Measurements from ENCODE around the gene RNH1.

The RNH1 gene

GRCh38 chr11:536841-537621 lies 30.0 kb upstream of the RNH1 start, which contains the start of gene LRRC56:
Gene LRRC56 (plus strand): TSS chr11:537527. CDS start chr11:540685, 3,158 bp downstream.
- DNase-seq = peak; percentile 89

GRCh38 chr11:535519-536454 lies 28.7 kb upstream of the RNH1 start, which contains the start of gene HRAS:
Gene HRAS (minus strand): TSS chr11:535576.
- DNase-seq = peak; percentile 95

DNA sequence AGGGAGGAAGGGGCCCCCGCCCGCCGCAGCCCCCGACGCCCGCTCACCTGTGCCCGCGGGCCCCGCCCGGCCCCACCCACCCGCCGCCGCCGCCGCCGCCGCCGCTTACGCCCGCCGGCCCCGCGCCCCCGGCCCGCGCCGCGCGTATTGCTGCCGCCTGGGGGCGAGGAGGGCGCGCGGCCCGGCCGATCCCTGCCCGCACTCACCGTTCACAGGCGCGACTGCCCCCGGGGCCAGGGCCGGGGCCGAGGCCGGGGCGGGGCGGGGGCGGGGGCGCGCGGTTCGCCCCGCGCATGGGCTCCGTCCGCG lies 28.1 kb upstream of the RNH1 start:
- peak; percentile 22 for DNase-seq

DNA sequence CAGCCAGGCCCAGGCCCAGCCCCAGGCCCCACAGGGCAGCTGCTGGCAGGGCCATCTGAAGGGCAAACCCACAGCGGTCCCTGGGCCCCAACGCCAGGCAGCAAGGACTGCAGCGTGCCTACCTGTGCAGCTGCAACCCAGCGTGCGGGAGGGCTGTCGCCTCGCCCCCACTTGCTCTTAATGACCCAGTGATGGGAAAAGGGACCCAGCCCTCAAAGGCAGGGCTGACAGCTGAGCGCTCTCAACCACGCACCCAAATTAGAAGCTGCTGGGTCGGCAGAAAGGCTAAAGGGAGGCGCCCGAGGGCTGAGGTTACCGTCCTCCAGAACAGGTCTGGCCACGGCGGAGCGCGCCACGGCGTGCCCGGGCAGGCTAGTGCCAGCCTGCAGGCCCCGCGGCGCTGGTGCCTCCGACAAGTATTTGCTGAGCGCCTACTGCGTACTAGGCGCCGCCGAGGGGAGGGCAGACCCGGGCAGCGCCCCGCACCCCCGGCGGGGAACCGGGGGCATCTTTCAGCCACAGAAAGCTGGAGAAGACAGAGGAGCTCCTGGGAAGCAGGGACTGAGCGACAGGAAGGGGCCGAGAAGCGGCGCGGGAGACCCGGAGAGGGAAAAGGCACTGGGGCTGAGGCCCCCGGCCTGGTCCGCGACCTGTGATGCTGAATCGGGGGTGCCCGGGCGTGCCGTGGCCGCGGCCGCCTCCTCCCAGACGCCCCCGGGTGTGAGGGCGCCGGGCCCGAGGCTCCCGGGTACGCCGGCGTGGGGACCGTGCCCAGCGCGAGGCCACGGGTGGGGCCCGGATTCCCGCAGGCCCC lies 27.6 kb upstream of the RNH1 start:
- peak; percentile 34 for DNase-seq

DNA sequence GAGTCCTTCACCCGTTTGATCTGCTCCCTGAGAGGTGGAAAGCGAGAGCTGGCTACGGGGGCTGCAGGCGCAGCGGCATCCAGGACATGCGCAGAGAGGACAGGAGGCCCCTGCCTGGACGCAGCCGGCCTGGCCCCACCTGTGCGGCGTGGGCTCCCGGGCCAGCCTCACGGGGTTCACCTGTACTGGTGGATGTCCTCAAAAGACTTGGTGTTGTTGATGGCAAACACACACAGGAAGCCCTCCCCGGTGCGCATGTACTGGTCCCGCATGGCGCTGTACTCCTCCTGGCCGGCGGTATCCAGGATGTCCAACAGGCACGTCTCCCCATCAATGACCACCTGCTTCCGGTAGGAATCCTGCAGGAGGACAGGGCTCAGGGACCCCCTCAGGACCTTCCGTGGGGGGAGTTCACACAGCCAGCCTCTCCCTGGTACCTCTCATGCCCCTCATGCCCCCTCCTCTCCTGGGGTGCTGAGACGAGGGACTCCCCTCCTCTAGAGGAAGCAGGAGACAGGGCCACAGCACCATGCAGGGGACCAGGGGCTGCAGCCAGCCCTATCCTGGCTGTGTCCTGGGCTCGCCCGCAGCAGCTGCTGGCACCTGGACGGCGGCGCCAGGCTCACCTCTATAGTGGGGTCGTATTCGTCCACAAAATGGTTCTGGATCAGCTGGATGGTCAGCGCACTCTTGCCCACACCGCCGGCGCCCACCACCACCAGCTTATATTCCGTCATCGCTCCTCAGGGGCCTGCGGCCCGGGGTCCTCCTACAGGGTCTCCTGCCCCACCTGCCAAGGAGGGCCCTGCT lies 26.7 kb upstream of the RNH1 start:
- DNase-seq = no peak

GRCh38 chr11:532986-533585 lies 26.0 kb upstream of the RNH1 start:
- DNase-seq = no peak

DNA sequence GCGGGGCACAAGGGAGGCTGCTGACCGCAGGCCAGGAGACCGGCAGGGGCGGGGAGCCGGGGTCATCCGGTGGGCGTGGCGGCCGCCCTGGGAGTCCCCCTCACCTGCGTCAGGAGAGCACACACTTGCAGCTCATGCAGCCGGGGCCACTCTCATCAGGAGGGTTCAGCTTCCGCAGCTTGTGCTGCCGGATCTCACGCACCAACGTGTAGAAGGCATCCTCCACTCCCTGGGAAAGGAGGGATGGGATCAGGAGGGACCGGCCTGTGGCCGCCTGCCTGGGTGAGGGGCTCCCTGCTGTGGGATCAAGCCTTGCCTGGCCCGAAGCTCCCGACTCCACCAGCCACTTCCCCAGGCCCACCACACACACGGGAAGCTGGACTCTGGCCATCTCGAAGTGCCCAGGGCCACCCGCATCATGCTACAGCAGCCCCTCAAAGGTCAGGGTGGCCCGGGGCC lies 25.5 kb upstream of the RNH1 start:
- no peak for DNase-seq

DNA sequence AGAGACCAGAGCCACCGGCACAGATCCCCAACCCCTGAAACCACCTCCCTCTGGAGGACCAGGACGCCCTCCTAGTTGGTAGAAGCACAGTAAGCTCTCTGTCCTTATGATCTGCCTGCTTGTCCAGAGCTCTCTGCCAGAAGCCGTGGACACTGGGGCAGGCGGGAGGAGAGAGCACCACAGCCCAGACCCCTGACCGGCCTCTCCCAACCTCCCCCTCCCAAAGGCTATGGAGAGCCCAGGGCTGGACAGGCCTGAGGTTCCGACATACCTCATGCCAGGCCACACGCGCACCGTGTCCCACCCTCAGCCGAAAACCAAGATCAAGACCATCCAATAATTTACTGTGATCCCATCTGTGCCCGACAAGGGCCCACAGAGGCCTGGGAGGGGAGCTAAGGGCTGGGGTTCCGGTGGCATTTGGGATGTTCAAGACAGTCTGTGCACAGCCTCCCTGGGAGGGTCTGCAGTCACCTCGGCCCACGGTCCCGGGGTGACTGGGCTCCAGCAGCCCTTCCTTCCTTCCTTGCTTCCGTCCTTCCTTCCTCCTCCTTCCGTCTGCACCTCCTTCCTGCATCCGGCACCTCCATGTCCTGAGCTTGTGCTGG lies 25.0 kb upstream of the RNH1 start:
- no peak for DNase-seq

DNA sequence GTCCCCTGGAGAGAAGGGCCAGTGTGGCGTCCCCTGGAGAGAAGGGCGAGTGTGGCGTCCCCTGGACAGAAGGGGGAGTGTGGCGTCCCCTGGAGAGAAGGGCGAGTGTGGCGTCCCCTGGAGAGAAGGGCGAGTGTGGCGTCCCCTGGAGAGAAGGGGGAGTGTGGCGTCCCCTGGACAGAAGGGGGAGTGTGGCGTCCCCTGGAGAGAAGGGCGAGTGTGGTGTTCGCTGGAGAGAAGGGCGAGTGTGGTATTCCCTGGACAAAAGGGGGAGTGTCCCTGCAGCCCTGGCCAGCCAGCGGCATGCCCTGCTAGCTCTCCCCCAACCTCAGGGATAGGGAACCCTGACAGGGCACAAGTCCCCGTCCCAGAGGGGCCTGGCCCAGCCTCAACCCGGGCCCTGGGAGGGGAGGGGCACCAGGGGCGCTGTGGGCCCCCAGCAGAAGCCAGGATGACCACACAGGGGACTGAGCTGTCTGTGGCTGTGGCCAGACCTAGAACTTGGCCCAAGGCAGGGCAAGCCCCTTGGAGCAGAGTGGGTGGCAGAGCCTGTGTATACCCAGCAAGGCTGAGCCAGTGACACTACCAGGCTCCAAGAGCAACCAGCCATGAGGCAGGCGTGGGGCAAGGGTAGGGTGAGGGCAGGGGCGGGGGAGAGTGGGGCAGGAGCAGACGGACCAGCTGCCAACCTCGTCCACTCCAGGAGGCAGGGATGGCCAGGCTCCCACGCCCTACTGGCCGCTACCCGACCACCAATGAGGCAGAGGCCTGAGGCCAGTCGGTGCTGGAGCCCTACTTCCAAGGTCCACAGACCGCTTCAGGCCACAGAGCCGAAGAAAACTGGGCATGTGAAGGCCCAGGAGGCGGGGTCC lies 24.2 kb upstream of the RNH1 start:
- DNase-seq = no peak

DNA sequence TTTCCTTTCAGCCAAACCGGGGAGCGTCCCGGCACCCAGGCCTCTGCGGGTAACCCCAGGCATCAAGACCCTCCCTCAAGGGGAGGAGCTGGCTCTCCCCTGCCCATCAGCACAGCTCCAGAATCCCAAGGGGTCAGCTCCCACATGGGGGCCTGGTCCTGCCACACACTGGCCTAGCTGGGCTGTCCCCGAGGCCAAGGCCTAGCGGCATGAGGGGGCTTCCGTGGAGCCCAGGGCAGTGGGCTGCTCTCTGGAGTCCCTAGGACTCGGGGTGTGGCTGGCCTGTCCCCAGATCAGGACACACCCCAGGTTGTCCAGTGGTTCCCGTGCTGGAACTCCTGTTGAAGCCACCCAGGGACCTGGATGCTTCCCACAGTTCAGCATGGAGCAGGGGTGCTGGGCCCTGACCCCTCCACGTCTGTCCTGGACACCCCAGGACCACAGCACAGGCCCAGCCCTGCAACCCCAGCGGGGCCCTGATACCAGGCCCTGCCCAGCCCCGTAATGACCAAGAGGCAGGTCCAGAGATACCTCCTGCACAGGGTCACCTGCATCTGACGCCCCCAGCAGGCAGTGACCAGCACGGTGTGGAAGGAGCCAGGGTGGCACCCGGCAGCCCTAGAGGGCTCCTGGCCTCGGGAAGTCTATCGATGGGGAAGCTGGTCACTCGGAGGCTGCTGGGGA lies 22.8 kb upstream of the RNH1 start:
- no peak for DNase-seq

DNA sequence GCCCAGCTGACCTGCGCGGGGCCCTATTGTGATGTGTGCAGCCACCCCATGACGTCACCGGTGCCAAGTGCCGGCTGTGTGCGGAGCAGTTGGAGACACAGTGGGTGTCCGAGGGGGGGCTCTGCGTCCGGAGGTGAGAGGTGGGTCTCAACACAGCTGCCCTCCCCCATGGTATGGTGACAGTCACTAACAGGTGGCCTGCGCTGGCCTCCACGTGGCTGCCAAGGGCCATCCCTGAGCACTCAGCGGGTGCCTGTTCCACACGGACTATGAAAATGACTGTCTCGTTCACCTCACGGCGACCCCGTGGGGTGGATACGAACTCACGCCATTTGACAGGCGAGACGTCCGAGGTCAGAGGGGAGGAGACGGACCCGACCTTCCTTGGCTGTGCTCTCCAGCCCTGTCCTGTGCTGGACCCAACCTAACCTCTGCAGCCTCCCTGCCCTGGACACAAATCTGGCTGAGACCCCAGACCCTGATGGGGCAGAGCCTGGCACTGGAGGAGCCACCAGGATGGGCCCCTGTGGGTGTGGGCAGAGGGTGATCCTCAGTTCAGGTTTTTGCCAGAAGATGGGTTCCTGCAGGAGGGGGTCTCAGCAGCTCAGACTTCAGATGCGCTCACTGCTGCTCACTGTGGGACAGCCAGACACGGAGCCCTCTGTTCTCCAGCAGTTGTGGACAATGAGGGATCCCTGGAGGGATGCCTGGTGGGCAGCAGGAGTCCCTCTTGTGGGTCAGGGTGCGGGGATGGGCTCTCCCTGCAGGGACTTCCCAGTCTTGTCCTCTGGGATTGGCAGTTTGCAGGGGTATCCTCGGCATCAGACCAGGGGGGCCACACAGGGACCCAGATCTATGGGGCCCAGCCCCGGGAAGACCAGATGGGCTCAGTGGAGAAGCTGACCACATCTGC lies 22.0 kb upstream of the RNH1 start:
- no peak for DNase-seq

DNA sequence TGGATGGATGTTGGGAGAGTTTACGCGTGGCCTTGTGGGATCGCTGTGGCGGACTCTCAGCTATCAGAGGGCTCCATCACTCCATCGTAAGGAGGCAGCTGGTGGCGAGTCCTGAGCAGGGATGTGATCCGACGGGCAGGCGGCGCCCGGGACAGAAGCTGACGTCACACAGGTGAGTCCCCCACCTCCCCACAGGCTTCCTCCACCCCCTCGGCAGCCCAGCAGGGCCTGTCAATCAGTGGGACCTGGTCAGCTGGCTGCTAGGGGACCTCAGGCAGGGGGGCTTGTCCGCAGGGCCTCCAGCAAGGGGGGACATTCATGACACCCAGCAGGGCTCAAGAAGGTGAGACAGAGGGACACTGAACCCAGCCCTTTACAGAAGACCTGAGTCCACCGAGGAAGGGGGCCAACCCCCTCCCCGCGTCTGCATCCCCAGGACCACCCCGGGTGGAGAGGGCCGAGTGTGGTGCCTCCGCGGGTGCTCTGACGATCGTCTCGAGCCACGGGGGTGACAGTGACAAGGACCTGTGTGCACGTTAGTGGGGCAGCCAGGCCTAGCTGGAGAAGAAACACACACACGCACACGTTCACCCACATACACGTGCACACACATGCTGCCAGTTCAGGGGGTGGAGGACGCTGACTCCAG lies 21.2 kb upstream of the RNH1 start:
- DNase-seq = no peak

DNA sequence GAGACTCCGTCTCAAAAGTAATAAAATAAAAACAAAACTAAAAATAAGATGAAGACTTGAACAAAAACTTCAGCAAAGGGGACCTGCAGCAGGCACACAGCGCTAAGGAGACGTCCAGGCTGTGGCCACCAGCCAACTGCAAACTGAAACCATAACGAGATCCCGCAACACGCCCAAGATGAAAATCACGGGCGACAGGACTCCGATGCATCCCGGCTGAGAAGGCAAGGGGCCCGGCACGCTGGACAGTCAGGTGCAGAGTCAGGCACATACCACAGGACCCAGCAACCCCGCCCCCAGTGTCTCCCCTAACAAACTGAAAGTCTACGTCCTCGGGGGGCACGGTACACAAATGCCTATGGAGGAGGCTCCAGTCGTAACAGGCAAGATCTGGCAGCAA lies 19.1 kb upstream of the RNH1 start:
- DNase-seq = no peak

DNA sequence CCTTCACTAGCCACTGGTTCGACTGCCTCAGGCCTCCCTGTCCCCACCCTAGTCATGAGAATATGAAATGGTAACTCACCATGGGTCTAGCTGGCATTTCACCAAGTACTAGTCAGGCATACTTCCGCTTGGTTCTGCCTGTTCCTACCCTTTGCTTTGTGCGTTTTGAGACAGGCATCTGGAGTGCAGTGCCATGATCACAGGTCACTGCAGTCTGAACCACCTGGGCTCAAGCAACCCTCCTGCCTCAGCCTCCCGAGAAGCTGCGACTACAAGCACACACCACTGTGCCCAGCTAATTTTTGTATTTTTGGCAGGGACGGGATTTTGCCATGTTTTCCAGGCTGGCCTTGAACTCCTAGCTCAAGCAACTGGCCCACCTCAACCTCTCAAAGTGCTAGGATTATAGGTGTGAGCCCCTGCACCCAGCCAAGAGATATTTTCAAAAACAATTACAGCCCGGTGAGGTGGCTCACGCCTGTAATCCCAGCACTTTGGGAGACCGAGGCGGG lies 14.2 kb upstream of the RNH1 start:
- no peak for DNase-seq

GRCh38 chr11:520428-521176 lies 13.6 kb upstream of the RNH1 start:
- no peak for DNase-seq

DNA sequence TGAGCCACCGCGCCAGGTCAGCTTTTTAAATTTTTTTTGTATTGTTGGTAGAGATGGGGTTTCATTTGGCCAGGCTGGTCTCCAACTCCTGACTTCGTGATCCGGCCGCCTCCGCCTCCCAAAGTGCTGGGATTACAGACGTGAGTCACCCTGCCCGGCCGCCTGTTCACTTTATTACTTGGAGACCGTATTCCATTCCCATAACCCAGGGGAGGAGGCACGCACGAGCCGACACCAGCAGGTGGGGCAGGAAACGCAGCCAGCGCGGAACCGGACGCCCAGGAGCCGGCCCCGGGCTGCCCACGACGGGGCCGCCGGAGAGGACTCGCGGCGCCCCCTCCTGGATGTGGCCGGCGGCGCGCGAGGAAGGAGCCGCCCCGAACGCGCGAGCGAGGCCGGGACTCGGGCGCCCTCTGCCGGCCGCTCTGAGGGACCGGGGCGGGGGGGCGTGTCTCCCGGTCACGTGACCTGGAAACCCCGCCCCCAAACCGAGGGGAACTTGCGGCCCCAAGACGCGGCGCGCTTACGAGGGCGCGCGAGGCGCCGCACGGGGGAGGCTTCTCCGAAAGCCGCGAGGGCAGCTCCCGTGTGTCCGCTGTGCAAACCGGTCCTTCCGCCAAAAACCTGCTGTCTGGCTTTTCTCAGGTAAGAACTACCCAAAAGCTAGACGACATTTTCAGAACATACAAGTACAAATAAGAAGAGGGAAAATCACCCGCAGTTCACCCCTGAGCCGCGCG lies 11.6 kb upstream of the RNH1 start:
- DNase-seq = peak; percentile 86

Data from activated CD4-positive, alpha-beta T cell treated with anti-CD3 and anti-CD28 coated beads, Interleukin-2, amount 50 U/mL, for 1 hour (primary cell).